GM18505 (cell line): ENCODE results near the gene ACP1.

Experiments
- ATAC-seq: cut with Tn5 transposase; IDR thresholded peaks from one replicate; pipeline ENCODE4 v1.9.1; 2021; ENCODE audit not compliant: unreplicated experiment
- POLR2A ChIP-seq: IDR thresholded peaks from 4 replicates; pipeline ENCODE4 v1.6.1; 2011; ENCODE audit warnings: borderline replicate concordance; ENCODE audit not compliant: insufficient read depth, insufficient read length; ENCODE audit errors: extremely low read depth

ACP1 gene

GRCh38 chr2:317501-318424, 53.0 kb downstream of the ACP1 start:
- no peak for TF ChIP-seq POLR2A
- ATAC-seq, result no peak

DNA sequence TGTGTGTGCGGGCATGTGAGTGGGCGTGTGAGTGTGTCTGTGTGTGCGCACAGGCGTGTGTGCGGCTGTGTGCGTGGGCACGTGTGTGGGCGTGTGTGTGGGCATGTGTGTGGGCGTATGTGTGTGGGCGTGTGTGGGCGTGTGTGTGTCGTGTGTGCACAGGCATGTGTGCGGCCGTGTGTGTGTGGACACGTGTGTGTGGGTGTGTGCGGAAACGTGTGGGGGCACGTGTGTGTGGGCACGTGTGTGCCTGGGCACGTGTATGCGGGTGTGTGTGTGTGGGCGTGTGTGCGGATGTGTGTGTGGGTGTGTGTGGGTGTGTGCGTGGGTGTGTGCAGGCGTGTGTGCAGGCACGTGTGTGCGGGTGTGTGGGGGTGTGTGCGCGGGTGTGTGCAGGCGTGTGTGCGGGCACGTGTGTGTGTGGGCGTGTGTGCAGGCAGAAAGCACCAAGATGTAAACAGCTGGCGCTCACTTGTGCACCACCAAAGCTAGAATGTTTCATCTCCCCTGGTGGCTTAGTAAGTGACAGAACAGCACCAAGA, 54.4 kb downstream of the ACP1 start:
- ATAC-seq, result no peak
- TF ChIP-seq POLR2A, result no peak

- ATAC-seq, result no peak
- TF ChIP-seq POLR2A, result no peak
Measured at GRCh38 chr2:320561-320960, 55.8 kb downstream of the ACP1 start.

DNA sequence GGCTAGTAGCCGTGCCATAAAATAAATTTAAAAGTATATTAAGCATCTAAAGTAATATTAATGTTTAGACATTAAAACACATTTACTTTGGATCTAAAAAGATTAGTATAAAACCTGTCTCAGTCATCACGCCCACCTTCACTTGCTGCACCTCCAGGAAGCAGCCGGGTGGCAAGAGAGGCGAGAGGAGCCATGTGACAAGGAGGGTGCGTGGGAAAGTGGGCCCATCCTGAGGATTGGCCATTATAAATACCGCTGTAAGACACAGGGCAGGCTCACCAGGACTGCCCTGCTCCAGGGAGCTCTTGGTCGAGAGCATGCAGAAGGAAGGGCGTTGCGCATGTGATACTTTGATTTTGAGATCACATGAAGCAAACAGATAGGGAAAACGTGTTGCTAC, 57.6 kb downstream of the ACP1 start:
- ATAC-seq, result no peak
- TF ChIP-seq POLR2A, result no peak

- no peak for TF ChIP-seq POLR2A
- no peak for ATAC-seq
Measured at GRCh38 chr2:323035-323434, 58.3 kb downstream of the ACP1 start.
